ENCODE measurements around the gene SLMAP.

SLMAP gene

DNA sequence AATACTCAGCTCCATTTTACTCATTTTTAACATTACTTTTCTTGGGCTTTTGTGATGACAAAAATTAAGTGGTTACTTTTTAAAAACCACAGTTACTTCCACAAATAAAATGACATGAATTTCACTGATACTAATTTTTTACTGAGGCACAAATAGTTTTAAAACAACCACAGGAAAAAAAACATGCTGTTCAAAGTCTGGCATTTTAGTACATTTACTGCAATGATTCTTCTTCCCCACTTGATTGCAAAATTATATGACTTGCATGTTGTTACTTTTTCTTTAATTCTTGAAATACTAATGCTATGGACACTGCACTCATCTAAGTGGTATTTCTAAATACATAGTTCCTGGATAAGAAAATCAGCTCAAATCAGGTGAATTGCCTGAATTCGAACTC, 24.8 kb upstream of the SLMAP start:
- in situ Hi-C loops (cut with MboI; ENCODE audit: low pct_unique_long_range_greater_than_20kb, low sequenced_read_pairs, unreplicated experiment), result no loop called here
- TF ChIP-seq, protein P1, sequence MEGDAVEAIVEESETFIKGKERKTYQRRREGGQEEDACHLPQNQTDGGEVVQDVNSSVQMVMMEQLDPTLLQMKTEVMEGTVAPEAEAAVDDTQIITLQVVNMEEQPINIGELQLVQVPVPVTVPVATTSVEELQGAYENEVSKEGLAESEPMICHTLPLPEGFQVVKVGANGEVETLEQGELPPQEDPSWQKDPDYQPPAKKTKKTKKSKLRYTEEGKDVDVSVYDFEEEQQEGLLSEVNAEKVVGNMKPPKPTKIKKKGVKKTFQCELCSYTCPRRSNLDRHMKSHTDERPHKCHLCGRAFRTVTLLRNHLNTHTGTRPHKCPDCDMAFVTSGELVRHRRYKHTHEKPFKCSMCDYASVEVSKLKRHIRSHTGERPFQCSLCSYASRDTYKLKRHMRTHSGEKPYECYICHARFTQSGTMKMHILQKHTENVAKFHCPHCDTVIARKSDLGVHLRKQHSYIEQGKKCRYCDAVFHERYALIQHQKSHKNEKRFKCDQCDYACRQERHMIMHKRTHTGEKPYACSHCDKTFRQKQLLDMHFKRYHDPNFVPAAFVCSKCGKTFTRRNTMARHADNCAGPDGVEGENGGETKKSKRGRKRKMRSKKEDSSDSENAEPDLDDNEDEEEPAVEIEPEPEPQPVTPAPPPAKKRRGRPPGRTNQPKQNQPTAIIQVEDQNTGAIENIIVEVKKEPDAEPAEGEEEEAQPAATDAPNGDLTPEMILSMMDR (IDR thresholded peaks at IDR 0.05; ENCODE audit: extremely low read depth, insufficient read depth, missing control alignments), result no peak
- DNase-seq (ENCODE audit: low spot score), result no peak

DNA sequence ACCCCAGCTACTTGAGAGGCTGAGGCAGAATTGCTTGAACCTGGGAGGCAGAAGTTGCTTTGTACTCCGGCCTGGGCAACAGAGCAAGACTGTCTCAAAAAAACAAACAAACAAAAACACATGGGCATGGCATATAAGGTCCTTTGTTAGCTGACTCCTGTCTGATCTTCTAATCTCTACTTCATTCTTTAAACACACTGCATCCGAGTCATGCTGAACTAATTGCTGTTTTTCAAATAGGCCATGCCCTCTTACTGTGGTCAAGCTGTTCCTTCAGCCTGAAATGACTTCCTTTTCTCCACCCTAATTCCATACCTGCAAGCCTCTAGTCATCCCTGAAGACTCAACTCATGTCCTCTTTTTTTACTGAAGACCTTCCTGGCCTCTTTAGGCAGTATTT, 22.3 kb upstream of the SLMAP start:
- in situ Hi-C loops (cut with MboI; ENCODE audit: low pct_unique_long_range_greater_than_20kb, low sequenced_read_pairs, unreplicated experiment), result no loop called here
- TF ChIP-seq, protein P1 (IDR thresholded peaks at IDR 0.05; ENCODE audit: extremely low read depth, insufficient read depth, missing control alignments), result no peak
- DNase-seq (ENCODE audit: low spot score), result no peak

DNA sequence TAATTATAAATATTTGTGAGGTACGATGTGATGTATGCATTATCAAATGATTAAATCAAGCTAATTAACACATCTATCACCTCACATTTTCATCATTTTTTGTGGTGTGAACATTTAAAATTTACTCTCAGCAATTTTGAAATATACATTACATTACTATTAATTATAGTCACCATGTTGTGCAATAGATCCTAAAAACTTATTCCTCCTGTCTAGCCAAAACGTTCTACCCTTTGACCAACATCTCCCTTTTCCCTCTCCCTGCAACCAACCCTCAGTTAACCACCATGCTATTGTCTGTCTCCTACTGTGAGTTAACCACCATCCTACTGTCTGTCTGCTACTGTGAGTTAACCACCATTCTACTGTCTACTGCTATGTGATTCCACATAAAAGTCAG, 20.7 kb upstream of the SLMAP start:
- DNase-seq (ENCODE audit: low spot score), result no peak
- in situ Hi-C loops (cut with MboI; ENCODE audit: low pct_unique_long_range_greater_than_20kb, low sequenced_read_pairs, unreplicated experiment), result no loop called here
- TF ChIP-seq, protein P1 (IDR thresholded peaks at IDR 0.05; ENCODE audit: extremely low read depth, insufficient read depth, missing control alignments), result no peak

DNA sequence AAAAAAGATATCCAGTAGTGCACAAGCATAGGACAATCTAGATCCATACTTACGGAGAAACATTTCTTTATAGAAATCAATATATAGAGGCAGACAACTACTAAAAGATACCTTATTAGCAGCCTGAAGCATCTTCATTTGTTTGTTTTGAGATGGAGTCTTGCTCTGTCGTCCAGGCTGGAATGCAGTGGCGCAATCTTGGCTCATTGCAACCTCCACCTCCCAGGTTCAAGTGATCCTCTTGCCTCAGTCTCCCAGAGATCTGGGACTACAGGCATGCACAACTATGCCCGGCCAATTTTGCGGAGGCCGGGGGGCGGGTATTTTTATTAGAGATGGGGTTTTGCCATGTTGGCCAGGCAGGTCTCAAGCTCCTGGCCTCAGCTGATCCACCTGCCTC, 18.3 kb upstream of the SLMAP start:
- no peak for DNase-seq (ENCODE audit: low spot score)
- TF ChIP-seq, protein P1 (IDR thresholded peaks at IDR 0.05; ENCODE audit: extremely low read depth, insufficient read depth, missing control alignments), result no peak
- in situ Hi-C loops (cut with MboI; ENCODE audit: low pct_unique_long_range_greater_than_20kb, low sequenced_read_pairs, unreplicated experiment), result no loop called here

DNA sequence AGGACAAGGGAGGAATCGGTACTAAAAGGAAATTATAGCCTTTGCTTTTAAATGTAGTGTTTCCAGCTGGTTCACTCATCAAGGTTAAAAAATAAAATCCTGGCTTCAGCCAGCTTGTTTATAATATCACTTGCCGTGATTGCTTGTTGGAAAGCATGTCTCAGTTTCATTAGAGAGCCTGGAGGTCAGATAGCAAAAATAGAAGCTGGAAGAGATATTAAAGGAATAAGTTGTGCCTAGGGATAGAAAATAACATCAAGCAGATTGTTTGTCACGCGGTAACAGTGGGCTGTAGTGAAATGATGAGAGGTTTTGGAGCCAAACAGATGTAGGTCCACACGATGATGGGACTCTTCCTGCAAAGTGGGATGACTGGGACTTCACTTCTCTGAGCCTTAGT, 17.7 kb upstream of the SLMAP start:
- in situ Hi-C loops (cut with MboI; ENCODE audit: low pct_unique_long_range_greater_than_20kb, low sequenced_read_pairs, unreplicated experiment), result no loop called here
- no peak for DNase-seq (ENCODE audit: low spot score)
- TF ChIP-seq, protein P1 (IDR thresholded peaks at IDR 0.05; ENCODE audit: extremely low read depth, insufficient read depth, missing control alignments), result no peak

DNA sequence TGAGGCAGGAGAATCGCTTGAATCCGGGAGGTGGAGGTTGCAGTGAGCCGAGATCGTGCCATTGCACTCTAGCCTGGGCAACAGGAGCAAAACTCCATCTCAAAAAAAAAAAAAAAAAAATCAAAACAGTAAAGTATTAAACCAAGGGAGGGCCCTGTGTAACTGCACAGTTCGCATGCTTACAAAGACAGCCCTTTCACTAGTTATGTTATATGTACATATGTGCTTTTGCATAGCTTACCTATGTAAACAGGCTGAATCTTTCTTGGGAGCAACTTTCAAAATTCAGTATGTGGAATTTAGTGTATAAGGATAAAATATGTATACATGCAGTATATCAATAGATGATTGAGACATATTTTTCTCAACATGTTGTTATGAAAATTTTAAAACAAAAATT, 16.1 kb upstream of the SLMAP start:
- TF ChIP-seq, protein P1 (IDR thresholded peaks at IDR 0.05; ENCODE audit: extremely low read depth, insufficient read depth, missing control alignments), result no peak
- DNase-seq (ENCODE audit: low spot score), result no peak
- in situ Hi-C loops (cut with MboI; ENCODE audit: low pct_unique_long_range_greater_than_20kb, low sequenced_read_pairs, unreplicated experiment), result no loop called here

DNA sequence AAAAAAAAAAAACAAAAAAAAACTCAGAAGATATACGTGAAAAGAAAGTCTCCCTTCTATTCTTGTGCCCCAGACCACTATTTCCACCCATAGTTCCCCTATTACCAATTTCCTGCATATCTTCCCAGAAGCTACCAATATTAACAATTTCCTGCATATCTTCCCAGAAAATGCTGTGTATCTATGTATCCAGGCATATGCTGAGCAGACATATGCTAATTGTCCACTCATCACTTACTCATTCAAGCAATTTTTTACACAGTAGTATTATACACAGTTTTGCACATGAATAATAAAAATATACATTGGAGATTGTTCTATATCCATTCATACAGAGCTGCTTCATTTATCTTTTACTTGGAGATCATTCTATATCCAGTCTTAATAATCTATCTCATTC, 12.6 kb upstream of the SLMAP start:
- DNase-seq (ENCODE audit: low spot score), result no peak
- in situ Hi-C loops (cut with MboI; ENCODE audit: low pct_unique_long_range_greater_than_20kb, low sequenced_read_pairs, unreplicated experiment), result no loop called here
- TF ChIP-seq, protein P1 (IDR thresholded peaks at IDR 0.05; ENCODE audit: extremely low read depth, insufficient read depth, missing control alignments), result no peak

Measured in GM13977 (cell line).